HG02943 (cell line): Measurements from ENCODE around the gene FCF1.

Experiments used
- ATAC-seq: cut with Tn5 transposase; IDR thresholded peaks from one replicate; pipeline ENCODE4 v1.9.1; 2021; ENCODE audit warnings: mild to moderate bottlenecking, low read depth, moderate library complexity; ENCODE audit not compliant: unreplicated experiment

Gene FCF1

DNA sequence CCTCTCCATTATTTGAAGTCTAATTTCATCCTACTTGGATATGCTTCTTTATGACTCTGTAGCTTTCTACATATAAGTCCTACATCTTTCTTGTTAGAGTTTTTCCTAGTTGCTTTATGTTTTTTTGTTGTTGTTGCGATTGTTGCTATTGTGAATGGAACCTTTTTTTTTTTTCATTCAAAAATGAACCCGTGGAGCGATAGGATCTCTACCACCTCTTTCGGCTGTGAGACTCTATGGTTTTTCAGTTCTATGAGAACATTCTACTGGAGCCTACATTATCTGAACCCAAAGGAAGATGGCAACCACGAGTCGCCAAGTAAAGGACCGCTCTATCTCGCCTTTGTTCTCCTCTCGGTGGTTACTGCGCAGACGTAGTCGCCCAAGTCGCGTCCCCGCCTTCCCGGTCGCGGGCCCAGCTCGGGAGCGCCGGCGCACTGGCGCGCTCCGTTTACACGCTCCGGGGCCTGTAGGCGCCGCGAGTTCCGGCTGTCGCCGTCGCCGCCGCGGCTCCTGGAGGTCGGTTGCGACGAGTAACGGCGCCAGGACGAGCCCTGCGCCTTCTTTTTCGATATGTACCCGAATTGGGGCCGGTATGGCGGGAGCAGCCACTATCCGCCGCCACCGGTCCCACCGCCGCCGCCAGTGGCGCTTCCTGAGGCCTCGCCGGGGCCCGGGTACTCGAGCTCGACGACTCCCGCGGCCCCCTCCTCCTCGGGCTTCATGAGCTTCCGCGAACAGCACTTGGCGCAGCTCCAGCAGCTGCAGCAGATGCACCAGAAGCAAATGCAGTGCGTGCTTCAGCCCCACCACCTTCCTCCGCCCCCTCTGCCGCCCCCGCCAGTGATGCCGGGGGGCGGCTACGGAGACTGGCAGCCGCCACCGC, 50.2 kb downstream of the FCF1 start, which contains the start of gene YLPM1:
Gene YLPM1, plus strand, starts transcription at position 400 of the 886 bp plus-strand sequence. Its CDS starts 174 bp downstream, at position 574.
- ATAC-seq, result peak; percentile 95

DNA sequence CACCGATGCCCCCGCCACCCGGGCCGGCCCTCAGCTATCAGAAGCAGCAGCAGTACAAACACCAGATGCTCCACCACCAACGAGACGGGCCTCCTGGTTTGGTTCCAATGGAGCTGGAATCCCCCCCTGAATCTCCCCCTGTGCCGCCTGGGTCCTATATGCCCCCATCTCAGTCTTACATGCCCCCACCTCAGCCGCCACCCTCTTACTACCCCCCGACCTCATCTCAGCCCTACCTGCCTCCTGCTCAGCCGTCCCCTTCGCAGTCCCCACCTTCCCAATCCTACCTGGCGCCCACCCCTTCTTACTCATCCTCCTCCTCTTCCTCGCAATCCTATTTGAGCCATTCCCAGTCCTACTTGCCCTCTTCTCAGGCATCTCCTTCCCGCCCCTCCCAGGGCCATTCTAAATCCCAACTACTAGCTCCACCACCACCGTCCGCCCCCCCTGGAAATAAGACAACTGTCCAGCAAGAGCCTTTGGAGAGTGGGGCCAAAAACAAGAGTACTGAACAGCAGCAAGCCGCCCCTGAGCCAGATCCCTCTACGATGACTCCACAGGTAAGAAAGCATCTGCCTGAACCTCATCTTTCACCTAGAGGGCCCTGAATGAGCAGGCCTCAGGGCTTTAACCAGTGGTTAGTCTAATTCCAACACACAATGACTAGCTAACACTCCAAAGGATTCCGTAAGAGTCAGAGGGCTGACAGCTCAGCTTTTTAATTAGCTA, 51.0 kb downstream of the FCF1 start:
- no peak for ATAC-seq

DNA sequence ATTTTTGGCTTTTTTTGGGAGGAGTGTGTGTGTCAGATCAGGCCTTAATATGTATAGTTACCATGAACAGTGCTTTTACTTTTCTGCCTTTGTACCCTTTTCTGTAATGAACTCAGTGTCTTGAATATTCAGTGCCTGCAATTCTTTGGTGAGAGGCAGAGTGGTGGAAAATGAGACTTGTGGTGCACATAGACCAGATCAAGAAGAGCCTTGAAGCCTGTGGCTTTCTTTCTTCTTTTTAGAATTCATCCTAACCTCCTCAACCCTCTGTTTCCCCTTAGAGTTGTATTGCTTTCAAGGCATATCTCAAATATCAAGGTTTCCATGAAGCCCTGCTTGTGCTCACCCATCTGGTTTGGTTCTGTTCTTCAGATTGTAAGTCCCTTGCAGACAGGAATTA, 52.8 kb downstream of the FCF1 start:
- ATAC-seq, result no peak

- no peak for ATAC-seq
Observed at GRCh38 chr14:74771399-74771798, 58.5 kb downstream of the FCF1 start.

- ATAC-seq, result no peak
Observed at GRCh38 chr14:74784634-74785033, 71.7 kb downstream of the FCF1 start.

GRCh38 chr14:74785056-74785613, 72.2 kb downstream of the FCF1 start:
- ATAC-seq, result no peak

GRCh38 chr14:74786796-74787315, 73.9 kb downstream of the FCF1 start:
- no peak for ATAC-seq
